Activated naive CD4-positive, alpha-beta T cell treated with anti-CD3 and anti-CD28 coated beads, Interleukin-2, amount 10 ng/mL, durations not matched to agents 7 days and 5 days (primary cell): Measurements from ENCODE around the gene C17orf107.

Experiments
- CTCF ChIA-PET: fragments of 350-600 bp; sonication (Branson Sonifier 250); formaldehyde crosslinking; loops from one replicate; lab custom pipeline; 2021; ENCODE audit warnings: antibody characterized with exemption; lab: Charles Lee
- DNase-seq: peaks from one replicate; pipeline ENCODE4 v3.0.0-alpha.2; 2020
- H3K27ac Mint-ChIP-seq: one replicate; pipeline ENCODE4 v1.8.0; 2021; ENCODE audit warnings: mild to moderate bottlenecking, moderate library complexity, mixed read lengths
- H3K27me3 Mint-ChIP-seq: one replicate; pipeline ENCODE4 v1.8.0; 2021; ENCODE audit warnings: mild to moderate bottlenecking, mixed read lengths
- H3K36me3 Mint-ChIP-seq: one replicate; pipeline ENCODE4 v1.8.0; 2021; ENCODE audit warnings: mixed read lengths
- H3K4me1 Mint-ChIP-seq: one replicate; pipeline ENCODE4 v1.8.0; 2021; ENCODE audit warnings: mixed read lengths
- H3K4me3 Mint-ChIP-seq: one replicate; pipeline ENCODE4 v1.8.0; 2021; ENCODE audit warnings: mild to moderate bottlenecking, moderate library complexity, mixed read lengths
- H3K9me3 Mint-ChIP-seq: one replicate; pipeline ENCODE4 v1.8.0; 2021; ENCODE audit warnings: mixed read lengths

C17orf107 gene

GRCh38 chr17:4939796-4940554 is 40.6 kb downstream of the C17orf107 start, which contains the start of the genes RNF167 and SLC25A11:
Gene RNF167, plus strand, starts transcription at chr17:4940268. Its CDS starts 642 bp downstream, at chr17:4940910.
Gene SLC25A11, minus strand, starts transcription at chr17:4940046. Its CDS starts 136 bp downstream, at chr17:4939910.
- H3K27ac Mint-ChIP-seq = peak within 1 kb of the TSS; percentile 98
- H3K9me3 Mint-ChIP-seq = no peaks in the 10 kb centered on the region
- peak within 1 kb of the TSS; percentile 92 for H3K4me3 Mint-ChIP-seq
- peaks cover 60% of the 10 kb centered on the region for H3K4me1 Mint-ChIP-seq
- CTCF ChIA-PET = interaction anchor here (1.0 to 2.6 kb wide), 4 partner anchors 26 to 47 kb away, joined by 3 to 15 read pairs (median 6); partner anchors contain the start of genes CAMTA2 and SPAG7
- DNase-seq = peak; percentile 98
- peaks cover 4% of the 10 kb centered on the region for H3K27me3 Mint-ChIP-seq
- H3K36me3 Mint-ChIP-seq = peaks cover 73% of the 10 kb centered on the region

- DNase-seq = peak; percentile 71
- Mint-ChIP-seq H3K9me3 (no peaks in the 10 kb centered on the region), H3K4me1 (peaks cover 68% of the 10 kb centered on the region), H3K4me3 (peak overlapping the region; percentile 92), H3K27ac (peak overlapping the region; percentile 98), H3K36me3 (peaks cover 80% of the 10 kb centered on the region), H3K27me3 (peaks cover 4% of the 10 kb centered on the region)
- CTCF ChIA-PET = interaction anchor here (0.6 to 2.6 kb wide), 4 partner anchors 25 to 40 kb away, joined by 3 to 15 read pairs (median 6); partner anchors contain the start of gene SPAG7
These were observed 41.4 kb downstream of the C17orf107 start for GRCh38 chr17:4940555-4941318.

GRCh38 chr17:4941319-4941610 is 41.9 kb downstream of the C17orf107 start:
- peaks cover 4% of the 10 kb centered on the region for H3K27me3 Mint-ChIP-seq
- CTCF ChIA-PET = no interaction called here
- peak overlapping the region; percentile 92 for H3K4me3 Mint-ChIP-seq
- no peaks in the 10 kb centered on the region for H3K9me3 Mint-ChIP-seq
- DNase-seq = no peak
- peaks cover 67% of the 10 kb centered on the region for H3K4me1 Mint-ChIP-seq
- peak overlapping the region; percentile 98 for H3K27ac Mint-ChIP-seq
- peaks cover 82% of the 10 kb centered on the region for H3K36me3 Mint-ChIP-seq

GRCh38 chr17:4942760-4943508 is 43.6 kb downstream of the C17orf107 start:
- peaks cover 59% of the 10 kb centered on the region for H3K4me1 Mint-ChIP-seq

GRCh38 chr17:4944163-4944553 is 44.8 kb downstream of the C17orf107 start:
- Mint-ChIP-seq H3K4me1 (peaks cover 47% of the 10 kb centered on the region), H3K27ac (peak overlapping the region; percentile 98), H3K4me3 (peak overlapping the region; percentile 92), H3K36me3 (peaks cover 71% of the 10 kb centered on the region), H3K9me3 (no peaks in the 10 kb centered on the region), H3K27me3 (peaks cover 4% of the 10 kb centered on the region)
- DNase-seq = peak; percentile 79
- CTCF ChIA-PET = interaction anchor here (0.8 kb wide), 1 partner anchor 56 kb away, joined by 3 read pairs; no protein-coding TSS in a partner anchor

More at GRCh38 chr17:4942760-4943508, 43.6 kb downstream of the C17orf107 start:
- Mint-ChIP-seq H3K9me3 (no peaks in the 10 kb centered on the region), H3K4me3 (peak overlapping the region; percentile 92), H3K27ac (peak overlapping the region; percentile 98), H3K27me3 (peaks cover 4% of the 10 kb centered on the region), H3K36me3 (peaks cover 80% of the 10 kb centered on the region)
- no peak for DNase-seq
- CTCF ChIA-PET = interaction anchor here (1.0 kb wide), 1 partner anchor 30 kb away, joined by 4 read pairs; no protein-coding TSS in a partner anchor

- peak overlapping the region; percentile 92 for H3K4me3 Mint-ChIP-seq
- peaks cover 70% of the 10 kb centered on the region for H3K36me3 Mint-ChIP-seq
- no peaks in the 10 kb centered on the region for H3K9me3 Mint-ChIP-seq
- peak; percentile 53 for DNase-seq
- CTCF ChIA-PET = interaction anchor here (0.8 kb wide), 1 partner anchor 57 kb away, joined by 3 read pairs; no protein-coding TSS in a partner anchor
- peaks cover 4% of the 10 kb centered on the region for H3K27me3 Mint-ChIP-seq
- H3K27ac Mint-ChIP-seq = peak overlapping the region; percentile 98
- H3K4me1 Mint-ChIP-seq = peaks cover 46% of the 10 kb centered on the region
These were observed 45.3 kb downstream of the C17orf107 start for GRCh38 chr17:4944554-4945175.

GRCh38 chr17:4945176-4945943 is 46.0 kb downstream of the C17orf107 start:
- H3K36me3 Mint-ChIP-seq = peaks cover 67% of the 10 kb centered on the region
- H3K27me3 Mint-ChIP-seq = no peaks in the 10 kb centered on the region
- H3K9me3 Mint-ChIP-seq = no peaks in the 10 kb centered on the region
- peak overlapping the region; percentile 98 for H3K27ac Mint-ChIP-seq
- CTCF ChIA-PET = interaction anchor here (0.7 to 1.7 kb wide), 3 partner anchors 9 to 293 kb away, joined by 3 to 10 read pairs (median 4); partner anchors contain the start of gene SPAG7
- peak overlapping the region; percentile 92 for H3K4me3 Mint-ChIP-seq
- peak; percentile 86 for DNase-seq
- H3K4me1 Mint-ChIP-seq = peaks cover 48% of the 10 kb centered on the region

- no peaks in the 10 kb centered on the region for H3K27me3 Mint-ChIP-seq
- H3K27ac Mint-ChIP-seq = peak overlapping the region; percentile 98
- no peak for DNase-seq
- H3K4me3 Mint-ChIP-seq = peak overlapping the region; percentile 92
- CTCF ChIA-PET = interaction anchor here (0.7 to 1.7 kb wide), 3 partner anchors 9 to 292 kb away, joined by 3 to 10 read pairs (median 4); partner anchors contain the start of gene SPAG7
- peaks cover 62% of the 10 kb centered on the region for H3K36me3 Mint-ChIP-seq
- peaks cover 53% of the 10 kb centered on the region for H3K4me1 Mint-ChIP-seq
- no peaks in the 10 kb centered on the region for H3K9me3 Mint-ChIP-seq
These were observed 46.6 kb downstream of the C17orf107 start for GRCh38 chr17:4945944-4946280.

- H3K4me3 Mint-ChIP-seq = peak overlapping the region; percentile 92
- peaks cover 57% of the 10 kb centered on the region for H3K4me1 Mint-ChIP-seq
- peak overlapping the region; percentile 98 for H3K27ac Mint-ChIP-seq
- no peaks in the 10 kb centered on the region for H3K9me3 Mint-ChIP-seq
- H3K27me3 Mint-ChIP-seq = no peaks in the 10 kb centered on the region
- DNase-seq = no peak
- peaks cover 59% of the 10 kb centered on the region for H3K36me3 Mint-ChIP-seq
- CTCF ChIA-PET = interaction anchor here (0.7 to 2.1 kb wide), 4 partner anchors 8 to 292 kb away, joined by 3 to 10 read pairs (median 6); partner anchors contain the start of gene SPAG7
These were observed 47.1 kb downstream of the C17orf107 start for GRCh38 chr17:4946312-4946976.

- peaks cover 56% of the 10 kb centered on the region for H3K4me1 Mint-ChIP-seq
- DNase-seq = no peak
These were observed 47.7 kb downstream of the C17orf107 start for GRCh38 chr17:4947010-4947410.

GRCh38 chr17:4947411-4948165 is 48.3 kb downstream of the C17orf107 start:
- H3K4me3 Mint-ChIP-seq = peak overlapping the region; percentile 92
- peaks cover 50% of the 10 kb centered on the region for H3K4me1 Mint-ChIP-seq
- DNase-seq = peak; percentile 81
- CTCF ChIA-PET = interaction anchor here (1.5 to 2.1 kb wide), 2 partner anchors 20 to 39 kb away, joined by 4 to 9 read pairs; partner anchors contain the start of gene SPAG7
- peak overlapping the region; percentile 98 for H3K27ac Mint-ChIP-seq
- H3K36me3 Mint-ChIP-seq = peaks cover 47% of the 10 kb centered on the region
- H3K9me3 Mint-ChIP-seq = no peaks in the 10 kb centered on the region
- H3K27me3 Mint-ChIP-seq = no peaks in the 10 kb centered on the region

More at GRCh38 chr17:4947010-4947410, 47.7 kb downstream of the C17orf107 start:
- Mint-ChIP-seq H3K27me3 (no peaks in the 10 kb centered on the region), H3K27ac (peak overlapping the region; percentile 98), H3K4me3 (peak overlapping the region; percentile 92), H3K9me3 (no peaks in the 10 kb centered on the region), H3K36me3 (peaks cover 53% of the 10 kb centered on the region)
- CTCF ChIA-PET = interaction anchor here (1.7 to 2.1 kb wide), 2 partner anchors 20 to 38 kb away, joined by 9 to 10 read pairs; partner anchors contain the start of gene SPAG7
